Motor neuron (in vitro differentiated cells): Measurements from ENCODE around the gene ELP4. TPM values are rescaled to one million over a fixed set of nuclear protein-coding genes. Genes with fewer than 3 reads are reported as not detected.
A peak's percentile ranks its signal among the peaks of the same experiment; 100 is the strongest.

Experiments
- ATAC-seq, 8 experiments: fragments of 200-7000 bp; cut with Tn5 transposase; replicated peaks in 6 of 8; 2 replicates each; pipeline ENCODE4 v1.8.0; 2021; ENCODE audit warnings: mild to moderate bottlenecking in 8 of 8, moderate library complexity in 8 of 8
- H3K27ac ChIP-seq, 2 donors: fragments of 250-450 bp; sonication (Bioruptor Pico); 2 replicates each; pipeline ENCODE4 v1.9.0; 2021; ENCODE audit warnings: antibody characterized with exemption in 2 of 2, mild to moderate bottlenecking in 2 of 2, moderate library complexity in 1 of 2
- H3K4me1 ChIP-seq, 2 donors: fragments of 250-450 bp; sonication (Bioruptor Pico); replicated peaks in 1 of 2; 2 replicates each; pipeline ENCODE4 v1.6.1; 2021; ENCODE audit warnings: antibody characterized with exemption in 2 of 2, mild to moderate bottlenecking in 2 of 2, moderate library complexity in 1 of 2
- H3K4me3 ChIP-seq, 5 donors: fragments of 250-450 bp; sonication (Bioruptor Pico); 2 replicates each; pipeline ENCODE4 v1.9.0; 2021; ENCODE audit warnings: antibody characterized with exemption in 5 of 5, mild to moderate bottlenecking in 5 of 5, moderate library complexity in 4 of 5
- WGBS, 10 experiments: fragments of 450-650 bp; shearing (Covaris generic); methylation state at CpG; one replicate each; pipeline ENCODE4 v1.0.0; 2022; 5-methylcytosine and 5-hydroxymethylcytosine counted together
- in situ Hi-C, 9 experiments: fragments of 400-800 bp; cut with MboI; loops; one replicate each; pipeline ENCODE4 v1.15.0; 2021; ENCODE audit warnings: low sequenced_read_pairs in 9 of 9, low pct_unique_long_range_greater_than_20kb in 2 of 9; ENCODE audit not compliant: unreplicated experiment in 9 of 9
- total RNA-seq, 8 experiments: library from RNA; unstranded; fragments of 300-600 nt; gene quantifications; 2 replicates each; pipeline versions ENCODE4 v1.2.3 to v1.2.4, GENCODE V29; 2022

ELP4 gene
- total RNA-seq, 8 experiments from 2014 or later: 12.1 to 45.9 (median 28.9) TPM

DNA sequence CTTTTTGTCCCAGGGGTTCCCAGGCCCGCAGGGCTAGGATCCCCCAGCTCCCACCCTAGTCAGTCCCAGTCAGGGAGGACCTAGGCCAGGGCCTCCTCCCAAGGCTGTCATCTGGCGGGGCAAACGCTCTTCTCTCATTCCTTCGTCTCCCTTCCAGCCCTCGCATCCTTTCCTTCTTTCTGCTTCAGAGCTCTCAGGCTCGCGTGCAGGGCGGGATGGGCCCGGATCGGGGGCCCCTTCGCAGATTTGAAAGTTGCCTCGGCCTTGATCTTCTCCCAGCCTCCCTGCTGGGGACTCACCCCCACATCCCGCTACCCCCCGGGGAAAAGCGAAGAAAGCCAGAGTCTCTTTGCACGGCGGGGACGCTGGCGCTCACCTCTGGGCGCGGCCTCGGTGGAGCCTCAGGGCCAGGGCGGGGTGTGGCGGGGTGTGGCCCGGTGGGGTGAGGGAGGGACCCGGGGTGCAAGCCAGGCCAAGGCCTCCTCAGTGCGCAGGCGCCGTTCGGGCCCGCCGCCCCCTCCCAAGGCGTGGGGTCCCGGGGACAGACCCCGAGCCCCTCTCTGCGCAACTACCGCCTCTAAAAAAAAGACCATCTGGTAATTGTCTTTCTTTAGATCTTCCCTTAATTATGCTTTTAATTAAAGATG is 316.4 kb downstream of the ELP4 start:
- in situ Hi-C loops: loop anchor here in 1 of 9 experiments (25.0 kb wide), 1 partner anchor 111 kb away; no protein-coding TSS in a partner anchor
- H3K4me1 ChIP-seq: peaks cover 41 to 54% of the 10 kb centered on the region in 2 donors
- peak in 3 of 8 experiments; percentile 20 to 34 (median 23) for ATAC-seq
- no peak overlapping the region for H3K4me3 ChIP-seq
- WGBS, 10 experiments: 0 to 100% (median 33%) methylated on average over 1 to 6 of the region's 37 CpGs; no CpG with 5 or more reads in 6 of the 10 experiments
- no peak overlapping the region for H3K27ac ChIP-seq

DNA sequence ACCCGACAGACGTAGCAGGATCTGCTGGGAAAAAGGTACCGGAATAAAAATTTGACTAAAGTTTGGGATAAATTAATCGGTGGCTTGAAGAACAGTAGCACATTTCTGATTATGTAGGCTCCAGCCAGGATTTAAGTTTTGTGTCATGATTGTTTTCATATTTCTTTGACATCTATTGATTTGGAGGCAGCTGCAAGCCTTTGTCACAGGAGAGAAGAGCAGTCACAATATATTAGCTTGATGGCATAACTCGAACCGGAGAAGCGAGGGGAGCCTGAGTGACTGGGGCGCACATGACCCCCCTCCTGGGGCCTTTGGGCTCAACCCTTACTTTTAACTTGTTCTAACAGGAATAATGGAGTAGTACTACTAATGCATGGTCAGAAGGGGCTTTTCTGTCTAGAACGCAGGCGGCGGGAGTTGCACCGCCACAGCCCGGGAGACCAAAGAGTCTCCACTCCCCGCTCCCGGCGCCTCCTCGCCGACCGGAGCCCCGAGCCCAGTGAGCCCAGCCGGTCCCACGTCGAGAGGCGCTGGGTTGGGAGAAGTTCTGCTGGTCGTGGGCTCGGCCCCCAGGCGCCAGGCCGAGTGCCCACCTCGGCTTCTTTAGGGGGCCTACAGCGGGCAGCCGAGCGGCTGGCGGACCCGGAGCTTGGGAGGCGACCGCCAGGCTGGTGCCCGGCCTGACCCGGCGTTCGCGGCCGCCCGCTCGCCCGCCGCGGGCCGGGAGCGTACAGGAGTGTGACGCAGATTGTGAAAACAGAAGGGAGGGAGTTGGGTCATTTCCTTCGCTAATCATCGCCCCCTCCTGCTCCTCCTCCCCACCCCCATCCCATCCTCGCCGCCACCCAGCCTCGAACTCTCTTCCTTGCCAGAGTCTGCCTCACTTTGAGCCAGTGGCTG is 317.2 kb downstream of the ELP4 start:
- in situ Hi-C loops: loop anchor here in 1 of 9 experiments (25.0 kb wide), 1 partner anchor 111 kb away; no protein-coding TSS in a partner anchor
- ATAC-seq: peak in 7 of 8 experiments; percentile 37 to 62 (median 56)
- 6 to 80% (median 49%) methylated on average over 1 to 10 of the region's 55 CpGs; no CpG with 5 or more reads in 3 of the 10 experiments for WGBS, 10 experiments
- Histone ChIP-seq H3K4me3 (peak overlapping the region in 4 of 5 donors; percentile 10 to 24 (median 20)), H3K27ac (no peak overlapping the region), H3K4me1 (peaks cover 37 to 46% of the 10 kb centered on the region in 2 donors)

DNA sequence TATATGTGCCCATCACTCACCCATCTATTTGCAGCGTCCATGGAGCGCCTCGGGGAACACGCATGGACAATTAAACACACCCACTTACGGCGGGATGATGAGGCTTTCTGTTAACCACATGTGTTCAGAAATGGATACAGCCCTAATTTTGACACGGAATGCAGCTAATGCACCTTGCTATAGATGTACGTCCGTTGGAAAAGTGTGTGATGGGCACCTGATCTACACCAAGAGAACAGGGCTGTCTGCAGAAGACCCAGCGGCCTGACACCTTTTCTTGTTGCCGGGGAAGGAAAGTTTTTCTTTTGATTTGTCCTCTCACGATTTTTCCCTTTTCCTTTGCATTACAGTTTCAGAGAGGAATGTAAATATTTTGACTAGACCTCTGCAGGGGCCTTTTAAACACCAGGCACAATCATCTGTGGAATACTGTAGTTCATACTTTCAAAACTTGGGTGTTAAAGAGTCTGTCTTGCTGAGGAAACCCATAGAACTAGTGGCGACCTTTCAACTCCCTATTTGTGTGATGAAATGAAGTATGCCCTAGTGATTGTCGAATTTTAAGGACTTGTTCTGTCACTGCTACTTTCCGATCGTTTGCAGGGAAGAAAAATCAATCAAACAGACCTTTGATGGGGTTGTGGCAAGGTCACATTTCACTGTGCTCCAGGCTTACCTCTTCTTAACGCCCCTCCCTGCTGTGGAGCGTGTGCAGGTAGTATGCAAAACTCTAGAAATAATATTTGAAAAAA is 318.1 kb downstream of the ELP4 start:
- H3K27ac ChIP-seq: no peak overlapping the region
- no peak overlapping the region for H3K4me3 ChIP-seq
- peak in 5 of 8 experiments; percentile 14 to 72 (median 62) for ATAC-seq
- in situ Hi-C loops: loop anchor here in 1 of 9 experiments (25.0 kb wide), 1 partner anchor 110 kb away; no protein-coding TSS in a partner anchor
- H3K4me1 ChIP-seq: peaks cover 34 to 40% of the 10 kb centered on the region in 2 donors
- WGBS, 10 experiments: 4 to 67% (median 28%) methylated on average over 3 to 18 of the region's 18 CpGs; no CpG with 5 or more reads in 2 of the 10 experiments

DNA sequence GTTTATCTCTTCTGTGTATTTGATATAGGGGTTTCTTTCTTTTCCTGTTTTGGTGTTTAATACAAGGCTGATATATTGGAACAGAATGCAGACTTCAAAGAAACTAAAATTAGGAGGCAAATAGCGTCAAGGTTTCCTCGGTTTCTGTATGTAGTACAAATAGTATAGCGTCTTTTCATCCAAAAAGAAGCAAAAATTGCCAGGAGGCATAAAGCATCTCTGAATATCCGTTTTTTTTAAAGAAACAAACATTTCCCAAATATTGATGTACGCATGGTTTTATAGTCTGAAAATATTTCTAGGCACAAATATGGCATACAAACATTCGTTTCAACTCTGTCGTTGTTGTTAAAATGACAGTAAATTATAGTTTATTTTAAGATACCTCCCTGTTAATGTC is 318.6 kb downstream of the ELP4 start:
- WGBS, 10 experiments: 25 to 80% (median 60%) methylated on average over 2 to 7 of the region's 7 CpGs
- Histone ChIP-seq H3K4me1 (peaks cover 34 to 40% of the 10 kb centered on the region in 2 donors), H3K4me3 (no peak overlapping the region), H3K27ac (no peak overlapping the region)
- in situ Hi-C loops: loop anchor here in 1 of 9 experiments (25.0 kb wide), 1 partner anchor 109 kb away; no protein-coding TSS in a partner anchor
- ATAC-seq: no peak

DNA sequence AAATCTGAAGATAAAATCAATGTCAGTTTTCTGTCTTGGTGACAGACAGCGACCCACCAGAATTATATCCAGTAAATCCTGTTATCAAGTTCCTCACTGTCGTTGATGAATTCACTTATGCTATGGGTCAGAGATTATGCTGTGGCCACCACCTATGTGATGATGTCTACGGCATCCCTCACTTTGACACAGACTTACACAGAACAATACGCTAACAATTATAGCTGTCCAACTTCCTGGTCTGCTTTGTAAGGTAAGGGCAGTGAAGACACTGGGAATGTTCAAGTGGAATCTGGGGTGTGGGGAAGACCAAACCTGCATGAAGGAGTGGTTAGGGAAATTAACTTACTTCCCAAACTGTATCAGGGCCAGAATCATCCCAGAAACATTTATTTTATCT is 320.8 kb downstream of the ELP4 start:
- no peak for ATAC-seq
- WGBS, 10 experiments: 58 to 100% (median 97%) methylated on average over 1 to 4 of the region's 4 CpGs; no CpG with 5 or more reads in 2 of the 10 experiments
- in situ Hi-C loops: loop anchor here in 1 of 9 experiments (25.0 kb wide), 1 partner anchor 107 kb away; no protein-coding TSS in a partner anchor
- Histone ChIP-seq H3K27ac (no peak overlapping the region), H3K4me3 (no peak overlapping the region), H3K4me1 (peaks cover 18 to 20% of the 10 kb centered on the region in 2 donors)

DNA sequence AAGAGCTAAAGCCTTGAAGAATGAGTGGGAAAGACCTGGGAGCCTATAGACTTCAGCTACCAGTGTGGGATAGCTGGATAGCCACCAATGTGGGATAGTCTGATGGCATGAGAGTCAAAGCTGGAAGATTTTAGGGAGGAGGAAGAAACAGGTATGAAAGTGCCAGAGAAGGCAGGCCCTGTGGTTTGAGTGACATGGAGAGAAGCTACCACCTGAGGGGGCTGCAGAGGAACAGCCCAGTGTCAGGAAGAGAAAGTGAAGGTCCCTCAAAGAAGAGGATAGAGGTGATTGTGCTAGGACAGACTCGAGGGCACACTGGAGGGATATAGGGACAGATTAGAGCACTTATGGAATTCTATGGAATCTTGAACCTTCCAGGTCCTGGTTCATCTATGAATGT is 324.7 kb downstream of the ELP4 start:
- 0 to 60% (median 40%) methylated on average over 1 of the region's 1 CpG; no CpG with 5 or more reads in 6 of the 10 experiments for WGBS, 10 experiments
- no peaks in the 10 kb centered on the region for H3K4me1 ChIP-seq
- H3K27ac ChIP-seq: no peak overlapping the region
- ATAC-seq: no peak
- in situ Hi-C loops: loop anchor here in 1 of 9 experiments (25.0 kb wide), 1 partner anchor 103 kb away; no protein-coding TSS in a partner anchor
- H3K4me3 ChIP-seq: no peak overlapping the region

Other genes starting within 250 kb of the ELP4 start
- gene DCDC1, start 140.0 kb upstream of the ELP4 start, total RNA-seq: 10 to 100 TPM in 1 of 8 experiments, 1 to 10 TPM in 6, under 1 TPM in 1; 0.25 to 14.6 (median 1.9) TPM
- 10 to 100 TPM; 15.5 to 39.0 (median 20.6) TPM for gene DNAJC24, start 139.9 kb upstream of the ELP4 start, total RNA-seq
- 100 to 1,000 TPM in 2 of 8 experiments, 10 to 100 TPM in 6; 11.2 to 223 (median 86.6) TPM for gene IMMP1L, start 145 bp upstream of the ELP4 start, total RNA-seq